HG02759 (cell line): ENCODE data around the gene MMRN2.

Experiments used
- ATAC-seq: cut with Tn5 transposase; IDR thresholded peaks from one replicate; pipeline ENCODE4 v1.9.1; 2021; ENCODE audit warnings: mild to moderate bottlenecking, moderate library complexity; ENCODE audit not compliant: unreplicated experiment

Gene MMRN2

DNA sequence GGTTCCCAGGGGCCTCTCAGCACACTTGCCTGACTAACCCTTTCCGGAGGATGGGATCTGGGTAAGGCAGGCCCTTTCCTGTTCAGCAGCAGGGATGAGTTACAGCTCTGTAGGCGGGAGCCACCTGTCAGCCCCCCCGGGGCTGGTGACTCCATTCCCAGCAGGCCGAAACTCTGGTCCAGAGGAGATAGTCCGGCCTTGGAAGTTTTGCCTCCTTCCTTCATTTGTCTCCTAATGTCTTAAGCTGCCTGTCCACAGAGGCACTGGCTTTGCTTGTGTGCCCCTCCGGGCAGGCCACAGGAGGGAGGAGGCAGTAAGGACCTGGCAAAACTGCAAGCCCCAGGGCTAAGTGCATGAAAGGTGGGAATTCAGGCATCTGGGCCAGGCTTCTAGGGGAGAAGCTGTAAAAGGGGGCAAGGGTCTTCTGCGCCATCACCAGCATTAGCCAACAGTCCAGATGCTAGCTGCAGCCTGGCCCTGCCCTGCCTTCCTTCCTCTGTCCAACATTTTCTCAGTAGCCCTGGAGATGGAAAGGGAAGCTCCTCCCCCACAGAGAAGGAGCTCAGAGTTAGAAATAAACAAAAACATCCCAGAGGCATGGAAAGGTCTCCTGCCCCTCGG, 12.1 kb upstream of the MMRN2 start:
- ATAC-seq = no peak

DNA sequence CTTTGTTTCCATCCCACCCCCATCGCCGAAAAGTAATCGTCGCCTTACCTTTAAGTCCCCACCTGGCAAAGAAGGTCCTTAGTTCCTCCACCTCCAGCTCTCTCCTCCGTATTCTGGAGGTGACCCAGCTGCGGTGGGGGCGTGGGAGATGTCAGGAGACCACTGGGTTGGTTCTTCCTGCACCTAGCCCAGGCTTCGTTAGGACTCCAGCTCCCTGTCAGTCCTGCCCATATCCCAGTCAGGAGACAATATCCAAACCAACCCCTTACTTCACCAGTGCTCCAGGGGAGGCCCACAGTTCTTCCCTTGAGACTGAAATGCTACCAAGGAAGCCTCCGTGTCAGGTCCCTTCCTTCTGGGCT, 11.6 kb upstream of the MMRN2 start:
- no peak for ATAC-seq

DNA sequence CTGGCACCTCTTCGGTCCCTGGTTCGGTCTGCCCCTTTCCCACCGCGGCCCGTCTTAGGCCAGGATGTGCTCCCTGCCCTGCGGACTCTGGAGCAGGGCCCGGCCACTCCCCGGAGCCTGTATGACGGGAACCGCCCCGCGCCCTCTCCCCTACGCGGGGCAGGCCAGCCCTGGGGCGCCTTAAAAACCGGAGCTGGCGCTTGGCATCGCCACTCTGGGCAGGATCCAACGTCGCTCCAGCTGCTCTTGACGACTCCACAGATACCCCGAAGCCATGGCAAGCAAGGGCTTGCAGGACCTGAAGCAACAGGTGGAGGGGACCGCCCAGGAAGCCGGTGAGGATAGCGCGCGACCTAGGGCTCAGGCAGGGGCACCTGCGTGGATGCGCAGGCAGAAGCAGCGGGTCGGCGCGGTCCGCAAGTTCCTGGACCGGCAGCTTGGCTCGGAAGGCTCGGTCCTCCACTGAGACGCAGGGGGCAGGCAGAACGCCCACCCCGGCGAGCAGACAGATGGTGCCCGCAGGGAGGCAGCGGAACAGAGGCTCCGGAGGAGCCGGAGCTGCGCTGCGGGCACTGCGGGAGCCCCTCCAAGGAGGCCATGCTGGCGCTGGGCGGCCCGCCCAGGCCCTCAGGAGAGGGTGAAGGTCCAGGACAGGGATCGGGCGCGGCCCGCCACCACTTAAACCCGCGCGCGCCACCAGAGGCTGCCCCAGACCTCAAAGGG, 11.0 kb upstream of the MMRN2 start, which contains the start of gene ADIRF:
ADIRF (plus strand) TSS at position 212 of the 723 bp plus-strand sequence; CDS start at position 275, 63 bp downstream.
- no peak for ATAC-seq

GRCh38 chr10:86967481-86967941, 10.1 kb upstream of the MMRN2 start:
- no peak for ATAC-seq

GRCh38 chr10:86965986-86966654, 8.7 kb upstream of the MMRN2 start:
- peak; percentile 11 for ATAC-seq

GRCh38 chr10:86964847-86965190, 7.4 kb upstream of the MMRN2 start:
- no peak for ATAC-seq

GRCh38 chr10:86964061-86964846, 6.8 kb upstream of the MMRN2 start:
- no peak for ATAC-seq

DNA sequence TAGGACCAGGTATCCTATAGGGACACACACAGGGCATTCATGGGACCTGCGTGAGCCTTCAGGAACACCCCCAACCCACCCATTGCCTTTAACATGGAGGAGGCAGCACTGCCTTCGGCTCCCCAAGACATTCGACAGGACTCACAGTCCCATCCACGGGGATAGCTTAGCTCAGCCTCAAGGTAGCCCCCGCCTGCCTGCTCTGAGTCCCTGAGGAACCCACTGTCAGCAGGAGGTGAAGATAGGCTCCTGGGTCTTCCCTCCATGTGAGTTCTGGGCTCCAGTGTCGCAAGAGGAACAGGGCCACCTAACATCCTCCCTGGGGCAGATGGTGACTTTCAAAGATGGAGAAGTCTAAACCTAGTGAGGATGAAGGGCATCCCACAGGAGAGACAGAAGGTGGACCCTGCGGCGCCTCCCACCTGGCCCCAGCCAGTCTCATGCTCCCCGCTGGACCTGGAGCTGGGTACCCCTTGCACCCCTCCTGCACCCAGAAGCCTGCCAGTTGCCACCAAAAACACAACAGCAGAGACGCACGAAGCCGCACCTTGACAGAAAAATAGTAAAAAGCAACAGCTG, 6.0 kb upstream of the MMRN2 start:
- ATAC-seq = no peak

GRCh38 chr10:86962981-86963310, 5.5 kb upstream of the MMRN2 start:
- no peak for ATAC-seq

DNA sequence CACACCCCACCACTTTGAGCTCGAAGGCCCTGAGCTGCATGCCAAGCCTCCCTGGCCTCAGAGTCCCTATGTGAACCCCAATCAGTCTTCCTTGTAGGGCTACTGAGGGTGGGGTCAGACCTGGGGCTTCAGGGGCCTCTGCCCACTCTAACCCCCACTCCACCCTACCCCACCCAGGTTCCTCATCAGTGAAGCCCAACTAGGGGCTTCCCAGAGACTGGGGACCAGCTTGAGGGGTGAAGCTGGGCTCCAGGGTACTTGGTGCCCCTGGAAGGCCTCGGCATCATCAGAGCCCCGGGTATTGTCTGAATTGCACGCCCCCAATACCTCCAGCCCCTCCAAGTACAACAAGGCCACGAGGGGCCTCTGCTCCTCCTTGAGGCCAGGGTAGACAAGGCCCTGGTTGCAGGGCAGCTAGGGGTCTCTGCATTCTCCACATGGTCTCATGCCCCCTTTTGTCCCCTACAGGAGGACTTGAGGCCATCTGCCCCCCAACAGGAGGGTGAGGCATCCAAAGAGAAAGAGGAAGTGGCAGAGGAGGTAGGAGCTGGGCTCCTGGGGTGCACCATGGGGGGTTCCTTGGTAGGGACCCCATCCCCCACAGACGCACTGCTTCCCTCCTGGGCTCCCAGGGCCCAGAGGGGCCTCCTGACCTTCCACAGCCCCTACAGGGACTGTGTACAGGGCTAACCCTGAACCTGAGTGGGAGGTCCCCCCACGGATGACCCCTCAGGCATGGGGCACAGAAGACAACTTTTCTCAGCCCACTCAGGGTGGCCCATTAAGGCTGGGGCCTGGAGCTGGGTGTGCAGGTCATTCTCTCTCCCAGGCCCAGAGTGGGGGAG, 4.9 kb upstream of the MMRN2 start:
- no peak for ATAC-seq

DNA sequence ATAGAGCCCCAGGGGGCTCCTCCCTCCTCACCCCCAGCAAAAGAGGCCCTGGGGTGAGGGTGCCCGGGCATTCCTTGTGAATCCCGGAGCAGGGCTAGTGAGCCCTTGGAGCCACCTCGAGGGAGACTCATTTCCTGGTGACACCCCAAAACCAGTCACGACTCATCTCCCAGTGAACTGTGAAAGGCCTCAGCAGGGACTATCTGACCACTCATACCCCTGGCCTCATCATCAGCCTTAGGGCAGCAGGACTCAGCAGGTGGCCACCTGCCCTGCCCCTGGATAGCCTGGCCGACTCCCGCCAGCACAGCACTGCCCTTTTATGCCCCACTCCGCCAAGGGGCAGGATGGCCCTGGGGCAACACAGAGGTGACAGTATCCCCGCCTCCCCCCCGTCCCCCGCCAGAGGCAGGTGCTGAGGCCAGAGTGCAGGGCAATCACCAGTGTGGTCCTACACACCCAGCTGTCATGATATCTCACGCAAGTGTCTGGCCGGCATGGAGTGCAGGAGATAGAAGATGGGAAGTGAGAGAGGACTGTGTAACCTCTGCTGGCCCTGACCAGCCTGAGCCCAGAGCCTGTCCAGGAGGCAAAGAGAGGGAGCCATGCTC, 4.2 kb upstream of the MMRN2 start:
- no peak for ATAC-seq

DNA sequence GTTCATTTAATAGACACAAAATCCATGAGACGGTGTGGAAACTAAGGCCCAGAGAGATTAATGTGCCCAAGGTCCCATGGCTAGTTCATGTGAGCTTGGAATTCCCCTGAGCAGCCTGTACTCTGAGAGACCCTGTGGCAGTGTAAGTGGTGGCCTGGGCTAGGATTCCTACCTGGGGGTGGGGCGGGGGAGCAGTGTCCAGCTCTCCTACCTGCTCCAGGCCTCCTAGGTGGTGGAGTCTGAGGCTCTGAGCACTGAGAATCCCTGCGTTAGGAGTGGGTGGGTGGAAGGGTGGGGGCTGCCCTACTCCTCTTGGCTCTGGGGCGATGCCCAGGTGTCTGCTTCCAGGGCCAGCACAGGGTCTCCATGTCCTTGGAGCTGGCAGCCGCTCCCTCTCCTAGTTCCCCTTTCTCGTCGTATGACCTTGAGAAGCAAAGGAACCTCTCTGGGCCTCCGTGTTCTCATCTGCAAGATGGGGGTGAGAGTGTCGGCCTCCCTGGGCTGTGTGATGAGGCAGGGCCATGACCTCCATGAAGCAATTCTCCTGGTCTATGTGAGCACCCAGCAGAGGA, 3.5 kb upstream of the MMRN2 start:
- ATAC-seq = no peak

DNA sequence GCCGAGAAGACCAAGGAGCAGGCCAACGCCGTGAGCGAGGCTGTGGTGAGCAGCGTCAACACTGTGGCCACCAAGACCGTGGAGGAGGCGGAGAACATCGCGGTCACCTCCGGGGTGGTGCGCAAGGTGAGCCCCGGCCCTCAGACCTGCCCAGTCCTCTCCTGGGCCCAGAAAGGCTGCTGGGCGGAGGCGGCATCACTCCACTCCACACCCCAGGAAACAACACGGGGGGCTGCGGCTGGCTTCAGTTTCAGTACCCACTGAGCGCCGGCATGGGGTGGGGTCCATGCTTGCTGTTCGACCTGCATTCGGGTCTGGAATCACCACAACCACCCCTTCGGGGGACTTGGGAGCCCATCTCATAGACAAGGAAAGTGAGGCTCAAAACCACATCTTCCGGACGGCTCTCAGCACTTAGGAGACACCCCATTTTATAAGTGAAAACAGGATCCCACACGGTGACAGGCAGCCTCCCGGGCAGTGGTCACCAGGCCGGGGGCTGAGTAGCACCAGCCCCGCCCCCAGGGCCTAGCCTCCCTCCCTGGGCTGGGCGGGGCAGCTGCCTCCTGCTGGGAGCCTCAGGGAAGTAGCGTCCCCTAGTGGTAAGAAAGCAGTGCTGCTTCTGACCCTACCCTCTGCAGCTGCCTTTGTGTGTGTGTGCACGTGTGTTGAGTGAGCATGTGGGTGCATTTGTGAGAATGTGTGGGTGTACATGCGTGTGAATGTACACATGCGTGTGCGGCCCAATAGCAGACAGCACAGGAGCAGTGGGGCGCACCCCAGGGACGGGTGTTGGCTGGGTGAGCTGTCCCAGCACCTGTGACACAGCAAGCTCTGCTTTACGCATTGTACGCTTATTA, 2.8 kb upstream of the MMRN2 start:
- peak; percentile 76 for ATAC-seq

- no peak for ATAC-seq
These were observed 2.3 kb upstream of the MMRN2 start for GRCh38 chr10:86959737-86960002.

GRCh38 chr10:86958901-86959736, 1.7 kb upstream of the MMRN2 start:
- ATAC-seq = no peak

DNA sequence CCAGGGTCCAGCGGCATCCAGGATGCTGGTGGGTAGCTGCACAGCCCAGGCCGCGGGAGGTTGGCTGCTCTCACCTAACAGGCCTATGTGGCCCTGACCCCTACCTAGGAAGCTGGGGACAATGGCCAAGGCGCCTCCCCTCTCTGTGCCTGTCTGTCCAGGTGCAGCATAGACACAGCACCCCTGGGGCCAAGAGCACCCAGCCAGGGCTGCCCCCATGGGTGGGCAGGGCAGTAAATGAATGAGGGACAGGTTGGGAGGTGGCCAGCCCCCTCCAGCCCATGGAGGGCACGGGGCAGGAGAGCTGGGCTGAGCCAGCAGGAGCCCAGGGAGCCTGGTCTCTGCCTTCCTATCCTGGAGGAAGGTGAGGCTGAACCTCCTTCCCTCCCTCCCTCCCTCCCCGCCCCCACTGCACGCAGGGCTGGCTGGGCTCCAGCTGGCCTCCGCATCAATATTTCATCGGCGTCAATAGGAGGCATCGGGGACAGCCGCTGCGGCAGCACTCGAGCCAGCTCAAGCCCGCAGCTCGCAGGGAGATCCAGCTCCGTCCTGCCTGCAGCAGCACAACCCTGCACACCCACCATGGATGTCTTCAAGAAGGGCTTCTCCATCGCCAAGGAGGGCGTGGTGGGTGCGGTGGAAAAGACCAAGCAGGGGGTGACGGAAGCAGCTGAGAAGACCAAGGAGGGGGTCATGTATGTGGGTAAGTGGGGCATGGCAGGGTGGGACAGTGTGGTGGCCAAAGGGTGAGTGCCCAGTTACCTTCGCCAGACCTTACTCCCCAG, 893 bp upstream of the MMRN2 start, which contains the start of gene SNCG:
SNCG (plus strand) TSS at position 484 of the 785 bp plus-strand sequence; CDS start at position 583, 99 bp downstream.
- no peak for ATAC-seq

- no peak for ATAC-seq
These were observed 467 bp downstream of the MMRN2 start for GRCh38 chr10:86956848-86957448.
